Prostate gland (tissue), 2 donors: ENCODE data around the gene LDLRAD4. TPM values are rescaled to one million over a fixed set of nuclear protein-coding genes. Genes with fewer than 3 reads are reported as not detected.

Experiments
- DNase-seq: peaks from one replicate; pipeline ENCODE4 v3.0.0-alpha.2; 2019; ENCODE audit warnings: low spot score
- H3K27ac ChIP-seq, 2 donors: fragments of 200-600 bp; sonication (generic); 2 replicates each; pipeline ENCODE4 v1.5.1; 2017 to 2019
- H3K27me3 ChIP-seq: fragments of 200-600 bp; sonication (generic); replicated peaks from 2 replicates; pipeline ENCODE4 v1.5.1; 2019; ENCODE audit not compliant: insufficient read depth
- H3K36me3 ChIP-seq, 2 donors: fragments of 200-600 bp; sonication (generic); 1 replicate in 1 of 2; 2 replicates in 1 of 2; pipeline versions ENCODE4 v1.5.1 to v1.8.1; 2017 to 2019
- H3K4me1 ChIP-seq: fragments of 200-600 bp; sonication (generic); replicated peaks from 2 replicates; pipeline ENCODE4 v1.5.1; 2019
- H3K4me3 ChIP-seq, 2 donors: fragments of 200-600 bp; sonication (generic); 2 replicates each; pipeline ENCODE4 v1.5.1; 2017 to 2019
- H3K9me3 ChIP-seq: fragments of 200-600 bp; sonication (generic); 2 replicates; pipeline ENCODE4 v1.5.1; 2017
- POLR2A ChIP-seq: fragments of 450-650 bp; IDR thresholded peaks from one replicate; pipeline ENCODE4 v1.6.1; 2016; ENCODE audit warnings: antibody characterized with exemption, mild to moderate bottlenecking
- POLR2AphosphoS5 ChIP-seq: sonication (generic); formaldehyde crosslinking; IDR thresholded peaks from one replicate; pipeline ENCODE4 v1.6.1; 2017; ENCODE audit warnings: antibody characterized with exemption
- WGBS: methylation state at CpG from one replicate; pipeline ENCODE4 v1.1.5; 2018; 5-methylcytosine and 5-hydroxymethylcytosine counted together
- intact Hi-C: fragments of 100-400 bp; cut with DNase I; formaldehyde crosslinking; loops from one replicate; pipeline ENCODE4 v1.14.2; 2022
- total RNA-seq, 2 donors: library from RNA; depleted of rRNA; stranded (reverse); fragments of >200 nt; gene quantifications; one replicate each; pipeline ENCODE4 v1.1.0, GENCODE V29; 2016
- TF ChIP-seq, protein P1 (sequence below), 4 experiments: fragments of 200-600 bp in 2 of 4; fragments of 450-650 bp in 2 of 4; sonication (generic) in 2 of 4; IDR thresholded peaks; 1 replicate in 3 of 4; 2 replicates in 1 of 4; pipeline ENCODE4 v1.5.1; 2016 to 2019; ENCODE audit warnings: antibody characterized with exemption in 4 of 4, mild to moderate bottlenecking in 2 of 4, moderate library complexity in 2 of 4

The LDLRAD4 gene
- total RNA-seq, 2 donors from 2014 or later = 59.9 to 107 TPM

- DNase-seq = no peak
- no peak overlapping the region for H3K27ac ChIP-seq
- no peaks in the 10 kb centered on the region for H3K9me3 ChIP-seq
- no peaks in the 10 kb centered on the region for H3K36me3 ChIP-seq
- no peak for TF ChIP-seq POLR2A
- no peak for TF ChIP-seq POLR2AphosphoS5
- TF ChIP-seq, protein P1, sequence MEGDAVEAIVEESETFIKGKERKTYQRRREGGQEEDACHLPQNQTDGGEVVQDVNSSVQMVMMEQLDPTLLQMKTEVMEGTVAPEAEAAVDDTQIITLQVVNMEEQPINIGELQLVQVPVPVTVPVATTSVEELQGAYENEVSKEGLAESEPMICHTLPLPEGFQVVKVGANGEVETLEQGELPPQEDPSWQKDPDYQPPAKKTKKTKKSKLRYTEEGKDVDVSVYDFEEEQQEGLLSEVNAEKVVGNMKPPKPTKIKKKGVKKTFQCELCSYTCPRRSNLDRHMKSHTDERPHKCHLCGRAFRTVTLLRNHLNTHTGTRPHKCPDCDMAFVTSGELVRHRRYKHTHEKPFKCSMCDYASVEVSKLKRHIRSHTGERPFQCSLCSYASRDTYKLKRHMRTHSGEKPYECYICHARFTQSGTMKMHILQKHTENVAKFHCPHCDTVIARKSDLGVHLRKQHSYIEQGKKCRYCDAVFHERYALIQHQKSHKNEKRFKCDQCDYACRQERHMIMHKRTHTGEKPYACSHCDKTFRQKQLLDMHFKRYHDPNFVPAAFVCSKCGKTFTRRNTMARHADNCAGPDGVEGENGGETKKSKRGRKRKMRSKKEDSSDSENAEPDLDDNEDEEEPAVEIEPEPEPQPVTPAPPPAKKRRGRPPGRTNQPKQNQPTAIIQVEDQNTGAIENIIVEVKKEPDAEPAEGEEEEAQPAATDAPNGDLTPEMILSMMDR (IDR thresholded peaks at IDR 0.05) = no peak
- WGBS = 86% methylated on average over 13 of the region's 13 CpGs
- no peaks in the 10 kb centered on the region for H3K4me1 ChIP-seq
- H3K27me3 ChIP-seq = no peaks in the 10 kb centered on the region
- H3K4me3 ChIP-seq = no peak overlapping the region
- intact Hi-C loops = no loop called here
These were observed 400.3 kb downstream of the LDLRAD4 start for GRCh38 chr18:13618760-13619438.

DNA sequence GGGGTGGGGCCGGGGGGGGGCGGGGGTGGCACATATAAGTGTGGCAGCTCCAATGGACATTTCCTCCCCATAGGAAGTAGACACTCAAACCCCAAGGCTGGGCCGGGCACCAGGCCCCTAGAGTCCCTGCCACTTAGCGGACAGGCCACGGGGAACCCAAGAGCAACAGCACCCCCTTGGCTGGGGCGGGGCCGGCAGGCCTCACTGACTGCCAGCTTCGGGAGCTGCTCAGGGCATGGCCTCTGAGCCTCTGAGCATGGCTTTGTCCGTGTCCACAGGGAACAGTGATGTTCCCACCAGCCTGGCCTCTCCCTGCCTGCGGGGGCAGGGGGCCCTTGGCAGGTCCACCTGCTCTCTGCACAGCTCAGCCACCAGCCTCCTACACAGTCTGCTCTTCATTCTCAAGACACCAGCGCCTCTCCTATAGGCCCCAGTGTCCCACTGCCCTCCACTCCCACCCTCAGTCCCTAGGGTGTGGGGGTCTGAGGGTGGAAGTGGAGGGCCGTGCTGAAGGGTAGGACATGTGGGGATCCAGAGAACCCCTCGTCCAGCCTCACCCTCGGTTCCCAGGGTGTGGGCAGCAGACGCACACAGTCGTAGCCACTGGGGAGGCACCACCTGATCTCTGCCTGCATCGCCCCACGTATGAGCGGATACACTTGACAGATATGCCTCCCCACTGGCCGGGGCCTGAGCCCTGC is 401.1 kb downstream of the LDLRAD4 start:
- intact Hi-C loops = loop anchor here (10.0 kb wide), 2 partner anchors 165 to 355 kb away; no protein-coding TSS in a partner anchor
- H3K9me3 ChIP-seq = no peaks in the 10 kb centered on the region
- no peak overlapping the region for H3K27ac ChIP-seq
- H3K36me3 ChIP-seq = no peaks in the 10 kb centered on the region
- no peaks in the 10 kb centered on the region for H3K27me3 ChIP-seq
- 98% methylated on average over 18 of the region's 20 CpGs for WGBS
- no peaks in the 10 kb centered on the region for H3K4me1 ChIP-seq
- DNase-seq = no peak
- TF ChIP-seq POLR2A (no peak), POLR2AphosphoS5 (no peak)
- TF ChIP-seq, protein P1 (IDR thresholded peaks at IDR 0.05) = no peak
- no peak overlapping the region for H3K4me3 ChIP-seq

GRCh38 chr18:13620206-13620672 is 401.7 kb downstream of the LDLRAD4 start:
- TF ChIP-seq POLR2AphosphoS5 (no peak), POLR2A (no peak)
- TF ChIP-seq, protein P1 (IDR thresholded peaks at IDR 0.05) = no peak
- H3K9me3 ChIP-seq = no peaks in the 10 kb centered on the region
- H3K27me3 ChIP-seq = no peaks in the 10 kb centered on the region
- no peaks in the 10 kb centered on the region for H3K4me1 ChIP-seq
- intact Hi-C loops = loop anchor here (10.0 kb wide), 2 partner anchors 165 to 355 kb away; no protein-coding TSS in a partner anchor
- WGBS = 94% methylated on average over 10 of the region's 10 CpGs
- no peak for DNase-seq
- no peaks in the 10 kb centered on the region for H3K36me3 ChIP-seq
- no peak overlapping the region for H3K27ac ChIP-seq
- no peak overlapping the region for H3K4me3 ChIP-seq

GRCh38 chr18:13620818-13621445 is 402.4 kb downstream of the LDLRAD4 start:
- no peak overlapping the region for H3K27ac ChIP-seq
- TF ChIP-seq, protein P1 (IDR thresholded peaks at IDR 0.05) = no peak
- TF ChIP-seq POLR2AphosphoS5 = no peak
- TF ChIP-seq POLR2A = no peak
- H3K4me3 ChIP-seq = no peak overlapping the region
- no peaks in the 10 kb centered on the region for H3K9me3 ChIP-seq
- no peaks in the 10 kb centered on the region for H3K36me3 ChIP-seq
- H3K27me3 ChIP-seq = no peaks in the 10 kb centered on the region
- DNase-seq = no peak
- no peaks in the 10 kb centered on the region for H3K4me1 ChIP-seq
- WGBS = 95% methylated on average over 29 of the region's 29 CpGs
- intact Hi-C loops = loop anchor here (10.0 kb wide), 2 partner anchors 166 to 356 kb away; no protein-coding TSS in a partner anchor
